ENCODE measurements around the gene USP6NL. TPM values are rescaled to one million over a fixed set of nuclear protein-coding genes. Genes with fewer than 3 reads are reported as not detected.
A peak's percentile ranks its signal among the peaks of the same experiment; 100 is the strongest.

The USP6NL gene
- total RNA-seq, 1 donor from 2014 or later, result 6.5 TPM

DNA sequence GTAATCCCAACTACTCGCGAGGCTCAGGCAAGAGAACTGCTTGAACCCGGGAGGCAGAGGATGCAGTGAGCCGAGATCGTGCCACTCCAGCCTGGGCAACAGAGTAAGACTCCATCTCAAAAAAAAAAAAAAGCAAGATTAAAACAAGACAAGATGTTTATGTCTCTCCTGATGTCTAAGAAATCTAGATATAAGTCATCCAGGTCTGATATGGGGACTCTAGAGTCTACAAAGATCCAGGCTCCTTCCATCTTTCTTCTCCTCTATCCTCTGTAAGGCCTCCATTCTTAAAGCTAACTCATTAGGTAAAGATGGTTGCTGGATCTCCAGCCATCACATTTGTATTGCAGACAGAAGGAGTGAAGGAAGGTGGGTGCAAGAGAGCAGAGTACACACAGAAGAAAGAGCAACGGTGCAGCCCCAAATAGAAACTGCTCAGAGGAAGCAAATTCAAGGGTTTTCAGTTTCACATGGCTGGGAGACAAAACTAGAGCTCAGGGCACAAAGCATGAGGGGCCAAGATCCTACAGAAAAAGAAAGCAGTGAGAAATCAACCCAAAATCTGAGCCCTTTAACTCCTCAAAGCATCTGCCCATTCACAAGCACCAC lies 57.6 kb downstream of the USP6NL start:
- DNase-seq (ENCODE audit: low read depth), result no peak

DNA sequence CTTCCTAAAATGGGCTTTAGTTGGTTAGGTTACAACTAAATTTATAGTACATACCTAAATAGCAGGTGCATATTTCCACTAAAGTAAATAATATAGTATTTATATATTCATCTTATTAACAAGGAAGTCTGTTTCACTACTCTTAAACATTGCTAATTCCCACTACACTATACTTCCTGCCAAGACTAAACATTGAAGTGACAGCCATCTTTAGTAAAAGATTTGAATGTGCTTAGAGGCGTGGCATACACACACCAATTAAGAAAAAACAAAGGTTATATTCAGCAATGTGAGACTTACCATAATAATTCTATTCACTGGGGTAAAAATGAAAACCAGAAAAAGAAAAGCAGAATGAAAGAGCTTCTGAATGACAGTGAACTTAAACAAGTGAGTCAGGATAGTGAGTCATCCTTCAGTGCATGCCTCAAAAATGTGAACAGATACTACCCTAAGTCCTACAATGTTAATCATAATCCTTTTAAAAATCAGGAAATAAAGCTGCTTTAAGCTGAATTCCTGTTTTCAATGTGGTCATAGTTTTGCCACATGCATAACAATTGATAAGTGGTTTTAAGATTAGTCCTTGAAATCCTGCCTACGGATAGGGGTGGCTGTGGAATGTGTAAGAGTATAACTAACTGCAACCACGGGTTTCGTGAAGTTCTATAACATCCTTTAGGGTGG lies 59.4 kb downstream of the USP6NL start:
- peak; percentile 58 for DNase-seq (ENCODE audit: low read depth)

DNA sequence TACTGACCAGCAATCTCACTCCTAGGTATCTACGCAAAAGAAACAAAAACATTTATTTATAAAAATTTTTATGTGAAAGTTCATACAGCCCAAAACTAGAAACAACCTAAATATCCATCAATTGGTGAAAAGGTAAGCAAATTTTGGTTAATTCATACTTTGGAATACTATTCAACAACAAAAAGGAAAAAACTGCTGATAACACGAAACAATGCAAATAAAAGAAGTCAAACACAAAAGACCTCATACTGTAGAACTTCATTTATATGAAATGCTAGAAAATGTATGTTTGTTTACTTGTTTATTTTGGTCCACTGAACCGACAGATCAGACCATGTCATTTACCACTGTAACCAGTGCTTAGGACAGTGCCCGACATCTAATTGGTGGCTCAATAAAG lies 60.3 kb downstream of the USP6NL start:
- DNase-seq (ENCODE audit: low read depth), result no peak

DNA sequence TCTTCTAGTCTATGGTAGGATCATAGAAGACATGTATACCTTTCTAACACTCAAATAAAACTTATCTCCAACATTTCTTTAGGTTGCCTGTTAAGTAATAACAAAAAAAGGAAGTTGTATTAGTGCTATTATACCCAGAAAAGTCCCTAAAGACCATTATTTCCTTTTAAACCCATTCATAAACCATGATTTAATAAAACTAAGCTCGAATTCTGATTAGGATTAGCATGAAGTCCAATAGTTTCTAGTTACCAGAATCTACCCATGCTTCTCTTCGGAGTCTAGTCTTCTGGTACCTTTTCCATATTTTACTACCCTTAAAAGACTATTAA lies 62.7 kb downstream of the USP6NL start:
- DNase-seq (ENCODE audit: low read depth), result no peak

DNA sequence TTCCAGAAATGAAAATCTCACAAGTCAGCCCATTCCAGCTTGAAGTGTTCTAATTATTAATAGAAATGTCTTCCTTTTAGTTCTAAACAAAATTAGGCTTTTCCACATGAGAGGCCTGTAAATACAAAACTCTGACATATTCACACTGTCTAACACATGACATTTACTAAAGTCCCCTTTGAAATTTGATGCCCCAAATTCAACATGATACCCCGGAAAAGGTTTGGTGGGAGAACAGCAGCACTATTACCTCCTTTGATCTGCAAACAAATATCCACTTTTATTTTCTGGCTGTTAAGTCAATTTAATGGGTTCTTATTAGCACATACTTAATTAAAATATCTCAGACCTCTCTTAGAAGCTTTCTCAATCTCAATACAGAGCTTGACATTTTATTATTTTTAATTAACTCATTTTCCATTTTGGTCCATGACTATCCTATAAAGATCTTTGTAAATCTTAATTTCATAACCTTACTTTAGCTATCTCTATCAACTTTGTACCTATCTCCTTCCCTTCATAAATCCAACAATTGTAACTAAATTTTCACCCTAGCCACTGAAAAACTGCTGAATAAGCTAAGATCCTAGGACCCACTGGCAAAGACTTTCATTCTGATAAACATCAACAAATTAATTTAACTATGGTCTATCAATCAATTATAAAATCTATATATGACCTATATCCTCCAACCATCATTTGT lies 63.2 kb downstream of the USP6NL start:
- no peak for DNase-seq (ENCODE audit: low read depth)

DNA sequence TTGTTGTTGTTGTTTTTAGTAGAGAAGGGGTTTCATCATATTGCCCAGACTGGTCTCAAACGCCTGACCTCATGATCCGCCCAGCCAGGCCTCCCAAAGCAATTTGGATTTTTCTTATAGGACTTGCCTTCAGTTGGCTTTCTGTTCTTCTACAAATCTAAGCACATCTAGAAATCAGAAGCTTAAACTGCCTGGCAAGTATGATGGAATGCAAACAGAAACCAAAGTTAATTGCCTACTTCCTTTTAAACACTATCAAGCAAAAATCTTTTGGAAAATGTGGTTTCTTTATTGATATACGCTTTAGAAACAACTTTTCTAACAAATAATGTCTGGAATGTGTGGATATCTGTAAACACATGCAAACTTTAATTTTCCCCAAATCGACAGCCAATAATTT lies 64.9 kb downstream of the USP6NL start:
- no peak for DNase-seq (ENCODE audit: low read depth)

DNA sequence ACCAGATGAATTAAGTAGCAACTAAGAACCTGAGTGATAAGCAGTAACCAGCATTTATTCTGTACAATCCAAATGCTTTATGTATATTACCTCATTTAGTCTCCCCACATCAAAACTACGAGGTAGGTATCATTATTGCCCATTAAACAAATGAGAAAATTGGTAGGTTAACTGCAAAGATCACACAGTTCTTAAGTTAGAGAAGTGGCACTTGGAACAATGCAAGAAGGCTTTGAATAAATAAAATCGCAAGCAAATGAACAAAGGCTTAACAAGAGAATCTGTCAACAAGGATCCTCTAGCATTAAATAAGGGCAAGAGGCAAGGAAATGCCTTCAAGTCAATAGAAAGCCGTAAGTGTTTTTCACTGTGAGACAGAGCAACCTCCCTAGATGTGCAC lies 70.2 kb downstream of the USP6NL start:
- DNase-seq (ENCODE audit: low read depth), result no peak

DNA sequence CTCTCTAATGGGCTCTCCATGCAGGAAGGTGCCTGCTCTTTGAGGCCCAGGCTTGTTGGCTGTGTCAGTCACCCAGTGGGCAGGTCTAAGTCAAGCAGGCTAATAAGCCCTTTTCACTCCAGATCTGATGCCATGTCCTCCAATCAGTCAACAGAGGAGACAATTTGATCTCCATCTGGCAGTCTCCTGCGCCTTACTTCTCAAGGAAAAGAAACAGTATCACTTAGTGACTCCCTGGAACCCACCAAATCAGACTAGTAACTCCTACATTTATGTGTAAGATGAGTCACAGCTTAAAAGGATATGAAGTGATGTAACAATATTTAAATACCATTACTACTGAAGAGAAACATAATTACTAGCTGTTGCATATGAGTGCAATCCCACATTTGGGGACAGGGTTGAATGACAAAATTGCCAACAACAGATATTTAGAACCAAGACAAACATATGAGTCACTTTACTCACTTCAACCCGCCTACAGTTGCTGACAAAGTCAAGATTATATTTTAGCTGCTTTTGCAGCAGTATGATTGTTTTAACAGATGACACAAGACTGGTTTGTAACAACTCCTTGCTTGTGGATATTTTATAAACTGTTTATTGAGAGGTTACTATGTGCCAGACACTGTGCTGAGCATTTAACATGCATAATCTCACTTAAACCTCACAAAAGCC lies 72.1 kb downstream of the USP6NL start:
- peak; percentile 26 for DNase-seq (ENCODE audit: low read depth)

DNA sequence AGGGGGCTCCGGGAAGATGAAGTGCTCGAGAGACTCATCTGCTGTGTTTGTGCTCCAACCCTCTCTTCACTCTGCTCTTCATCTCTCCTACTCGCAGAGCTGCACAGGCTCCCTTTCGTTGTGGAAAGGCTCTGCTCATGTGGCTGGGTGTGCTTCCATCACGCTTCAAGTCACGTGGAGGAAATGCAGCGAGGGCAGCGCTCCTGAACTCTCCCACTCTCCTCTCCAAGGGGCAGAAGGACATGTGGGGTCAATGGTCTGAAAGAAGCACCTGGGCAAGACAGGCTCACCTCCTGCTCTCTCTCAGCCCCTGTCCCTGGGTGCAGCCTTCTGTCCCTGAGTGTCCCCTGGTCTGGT lies 72.6 kb downstream of the USP6NL start:
- no peak for DNase-seq (ENCODE audit: low read depth)

DNA sequence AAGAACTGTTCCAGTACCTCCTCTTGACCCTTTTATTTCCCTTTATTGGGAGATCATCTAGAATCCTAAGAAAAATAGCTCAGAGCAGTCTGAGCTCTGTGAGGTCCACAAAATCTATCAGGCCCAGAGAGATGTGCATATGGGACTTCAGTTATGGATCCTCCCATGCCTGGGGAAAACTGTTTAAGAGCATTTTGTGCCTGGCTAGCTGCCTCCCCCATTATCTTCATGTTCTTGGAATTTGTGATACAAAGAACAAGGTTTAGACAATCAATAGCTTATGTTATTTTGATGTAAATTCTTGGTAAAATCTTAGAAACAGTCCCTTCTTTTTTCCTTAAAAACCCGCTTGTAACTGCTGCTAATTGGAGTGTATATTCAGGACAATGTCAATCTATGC lies 75.2 kb downstream of the USP6NL start:
- DNase-seq (ENCODE audit: low read depth), result no peak

DNA sequence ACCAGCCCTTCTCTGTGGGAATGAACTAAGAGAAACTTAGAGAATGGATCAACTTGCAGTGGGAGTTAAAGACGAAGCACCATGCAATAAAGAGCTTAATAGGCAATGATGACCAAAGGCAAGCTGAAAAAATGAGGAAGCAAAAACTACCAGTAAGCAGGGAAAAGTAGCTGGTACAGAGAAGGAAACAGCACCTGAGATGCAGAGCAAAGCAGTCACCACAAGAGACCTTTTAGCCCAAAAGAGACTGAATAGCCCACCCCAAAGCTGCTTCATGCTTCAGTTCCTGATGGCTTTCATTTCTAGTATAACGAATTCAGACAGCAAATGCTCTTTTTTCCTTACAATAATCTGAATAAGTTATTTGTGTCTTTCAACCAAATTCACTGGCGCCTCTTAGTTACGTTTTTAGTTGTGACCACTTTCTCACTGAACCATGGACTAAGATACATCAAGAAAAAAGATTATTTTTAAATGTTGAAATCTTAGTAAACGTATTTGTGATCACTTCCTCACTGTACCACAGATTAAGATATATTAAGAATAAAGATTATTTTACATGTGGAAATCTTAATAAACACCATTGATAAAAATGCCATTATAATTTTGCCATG lies 76.0 kb downstream of the USP6NL start:
- DNase-seq (ENCODE audit: low read depth), result no peak

DNA sequence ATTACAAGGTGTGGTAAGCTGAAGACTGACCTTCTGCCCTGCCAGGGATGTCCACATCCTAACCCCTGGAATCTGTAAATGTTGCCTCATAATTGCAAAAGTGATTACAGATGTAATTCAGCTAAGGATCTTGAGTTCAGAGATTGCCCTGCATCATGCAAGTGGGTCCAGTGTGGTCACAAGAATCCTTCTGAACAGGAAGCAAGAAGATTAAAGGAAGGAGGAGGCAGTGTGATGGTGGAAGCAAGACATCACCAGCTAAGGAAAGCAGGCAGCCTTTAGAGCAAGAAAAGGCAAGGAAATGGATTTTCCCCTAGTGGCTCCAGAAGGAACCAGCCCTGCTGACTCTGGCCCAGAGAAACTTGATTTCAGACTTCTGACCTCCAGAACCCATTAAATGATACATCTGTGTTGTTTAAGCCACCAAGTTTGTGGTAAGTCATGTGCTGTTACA lies 78.1 kb downstream of the USP6NL start:
- no peak for DNase-seq (ENCODE audit: low read depth)

DNA sequence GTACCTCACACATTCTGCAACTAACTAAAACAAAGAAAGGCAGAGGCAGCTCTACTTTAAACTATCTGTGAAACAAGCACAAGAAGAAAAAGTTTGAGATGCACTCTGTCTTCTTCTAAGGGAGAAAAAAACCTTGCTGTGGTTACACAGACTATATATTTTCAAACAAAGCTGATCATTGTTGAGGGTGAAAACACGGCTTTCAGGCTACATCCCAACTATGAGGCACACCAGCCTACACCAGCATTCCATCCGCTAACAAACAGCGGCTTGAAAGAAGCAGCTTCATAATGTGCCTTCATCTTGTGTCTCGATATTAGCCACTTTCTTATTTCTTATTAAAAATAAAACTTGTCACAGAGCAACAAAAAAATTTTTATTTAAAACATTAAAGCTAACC lies 79.1 kb downstream of the USP6NL start:
- no peak for DNase-seq (ENCODE audit: low read depth)

DNA sequence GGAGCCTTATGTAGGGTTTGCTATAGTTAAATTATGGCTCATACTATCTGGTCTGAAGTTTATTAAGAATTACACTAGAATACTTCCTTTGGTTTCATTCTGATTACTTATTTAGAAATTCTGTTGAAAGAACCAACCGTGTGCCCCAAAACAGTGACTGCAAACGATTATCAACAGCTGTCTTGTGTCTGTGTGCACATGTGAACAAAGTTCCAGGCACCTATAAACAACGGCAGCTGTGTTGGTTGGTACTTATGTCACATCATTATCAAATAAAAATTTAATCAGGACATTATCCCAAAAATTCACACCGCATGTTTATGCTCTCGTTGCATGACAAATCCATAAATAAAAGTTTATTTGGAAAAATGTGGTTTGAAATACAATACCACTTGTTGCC lies 80.6 kb downstream of the USP6NL start:
- no peak for DNase-seq (ENCODE audit: low read depth)

DNA sequence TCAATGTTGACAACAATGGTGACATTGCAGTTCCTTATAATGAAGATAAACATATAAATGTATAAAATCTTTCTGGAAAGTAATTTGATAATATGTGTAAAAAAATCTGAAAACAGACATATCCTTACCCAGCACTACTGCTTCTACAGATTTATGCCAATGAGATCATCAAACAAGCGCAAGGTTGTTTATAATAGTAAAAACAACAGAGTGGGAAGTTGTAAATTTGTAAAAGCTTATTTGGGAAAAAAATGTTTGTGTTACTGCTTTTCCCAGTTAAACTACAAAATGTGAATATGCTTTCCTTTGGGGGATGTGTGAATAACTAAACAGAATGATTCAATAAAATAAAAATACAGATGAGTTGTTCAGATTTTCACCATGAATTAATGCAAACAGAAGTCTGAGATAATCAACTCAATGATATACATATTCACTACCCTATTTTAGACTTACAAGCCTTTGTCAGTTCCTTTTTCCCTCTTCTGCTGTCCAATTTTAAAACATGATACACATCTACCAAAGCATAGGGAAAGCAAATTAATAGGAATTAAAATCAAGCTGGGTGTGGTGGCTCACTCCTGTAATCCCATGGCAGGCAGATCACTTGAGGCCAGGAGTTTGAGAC lies 82.1 kb downstream of the USP6NL start:
- DNase-seq (ENCODE audit: low read depth), result no peak

DNA sequence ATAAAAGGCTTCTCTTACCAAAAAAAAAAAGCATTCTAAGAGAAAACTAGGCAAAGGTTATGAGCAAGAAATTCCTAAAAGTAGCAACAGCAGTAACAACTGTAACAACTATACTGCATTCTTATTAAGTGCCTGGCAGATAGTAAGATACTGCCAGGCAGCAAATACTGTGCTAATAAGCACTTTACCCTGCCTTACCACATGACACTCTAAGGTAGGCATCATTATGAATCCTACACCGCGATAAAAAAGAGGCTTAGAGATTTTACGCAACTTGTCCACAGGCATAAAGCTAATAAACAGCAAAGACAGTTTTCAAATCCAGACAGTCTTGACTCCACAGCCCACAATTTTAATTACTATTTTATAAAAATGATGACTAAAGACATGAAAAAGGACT lies 83.2 kb downstream of the USP6NL start:
- no peak for DNase-seq (ENCODE audit: low read depth)

DNA sequence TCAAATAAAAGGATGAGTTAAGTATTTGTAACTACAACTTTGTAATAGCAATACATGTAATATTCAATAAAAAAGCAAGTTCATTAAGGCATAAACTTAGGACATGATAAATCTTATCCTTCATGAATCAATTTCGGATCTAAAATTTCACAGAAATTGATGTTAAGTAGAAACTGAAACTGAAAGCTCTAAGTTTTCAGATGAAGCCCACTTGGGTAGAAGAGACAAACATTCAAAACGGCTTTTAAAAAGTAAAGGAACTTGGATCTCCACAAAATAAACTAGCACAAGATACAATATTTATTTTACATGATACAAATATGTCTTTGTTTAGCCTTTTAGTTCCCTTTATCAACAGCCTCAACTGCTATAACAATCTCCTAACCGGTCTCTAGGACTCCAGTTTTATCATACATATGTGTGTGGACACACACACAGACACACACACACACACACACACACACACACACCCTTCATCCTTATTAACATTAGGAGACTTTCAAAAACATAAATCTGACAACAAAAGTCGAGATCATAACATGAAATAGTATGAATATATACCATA lies 83.7 kb downstream of the USP6NL start:
- no peak for DNase-seq (ENCODE audit: low read depth)

DNA sequence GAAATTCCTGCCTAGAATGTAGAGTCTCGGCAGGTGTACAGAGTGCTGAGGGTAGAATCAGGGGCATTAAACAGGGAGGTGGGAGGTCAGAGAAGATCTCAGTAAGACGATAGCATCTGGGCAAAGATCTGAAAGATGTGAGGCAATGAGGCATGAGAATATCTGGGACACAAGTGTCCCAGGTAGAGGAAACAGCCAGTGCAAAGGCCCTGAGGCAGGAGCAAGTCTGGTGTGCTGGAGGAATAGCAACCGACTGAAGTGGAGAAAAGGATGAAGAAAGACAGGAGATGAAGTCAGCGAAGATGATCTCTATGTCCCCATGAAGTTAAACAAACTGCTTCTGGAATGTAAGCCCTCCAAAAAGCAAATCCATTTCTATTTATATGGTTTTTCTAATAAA lies 84.4 kb downstream of the USP6NL start:
- DNase-seq (ENCODE audit: low read depth), result no peak

DNA sequence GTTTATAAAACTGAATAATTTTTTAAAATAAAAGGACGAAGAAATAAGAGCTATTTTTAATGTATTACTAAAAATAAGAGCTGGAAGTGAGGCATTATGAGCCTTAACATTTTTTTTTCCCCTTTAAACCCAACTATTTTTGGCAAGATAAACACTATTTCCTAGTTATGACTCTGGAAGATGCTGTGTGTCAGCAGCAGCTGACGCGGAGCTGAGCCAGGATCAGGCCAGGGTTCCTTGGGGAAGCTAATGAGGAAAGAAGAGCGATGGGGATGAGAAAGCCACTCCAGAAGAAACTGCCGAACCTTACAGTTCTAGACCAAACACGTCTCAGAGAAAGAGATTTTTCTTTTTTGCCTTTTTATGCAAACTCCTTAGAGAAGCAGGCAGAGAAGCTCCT lies 85.9 kb downstream of the USP6NL start:
- DNase-seq (ENCODE audit: low read depth), result peak; percentile 48

DNA sequence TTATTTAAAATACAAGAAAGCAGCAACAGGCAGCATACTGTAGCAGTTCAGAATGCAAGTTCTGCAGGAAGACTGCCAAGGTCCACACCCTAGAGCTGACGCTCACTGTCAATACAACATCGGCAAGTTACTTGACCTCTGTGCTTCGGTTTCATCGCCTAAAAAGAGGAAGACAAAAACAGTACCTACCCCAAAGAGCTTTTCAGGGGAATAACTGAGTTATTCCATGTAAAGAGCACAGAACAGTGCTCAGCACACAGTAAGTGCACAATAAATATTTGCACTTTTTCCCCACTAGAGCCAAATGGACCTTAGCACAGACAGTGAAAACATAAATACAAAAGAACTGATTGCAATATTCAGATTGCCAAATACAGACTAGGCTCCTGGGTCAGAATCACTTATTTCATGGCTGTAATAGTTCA lies 88.6 kb downstream of the USP6NL start:
- DNase-seq (ENCODE audit: low read depth), result no peak

DNA sequence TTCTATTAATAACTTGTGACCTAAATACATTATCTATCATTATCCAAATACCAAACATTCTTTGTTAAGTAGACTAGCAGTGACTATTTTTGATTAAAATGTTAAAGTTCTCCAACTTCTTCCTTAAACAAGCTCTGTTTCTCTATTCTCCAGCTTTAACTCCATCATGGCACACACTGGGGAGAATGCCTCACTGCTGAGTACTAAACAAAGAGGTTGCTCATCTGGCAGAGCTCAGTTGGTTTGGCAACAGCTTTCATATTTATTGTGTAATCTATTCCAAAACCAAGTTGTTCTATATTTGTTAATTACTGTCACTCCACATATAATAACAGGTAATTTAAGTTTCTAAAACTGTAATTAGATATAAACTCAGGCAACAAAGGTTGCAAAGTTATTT lies 89.6 kb downstream of the USP6NL start:
- DNase-seq (ENCODE audit: low read depth), result no peak
